Neural cell (in vitro differentiated cells): ENCODE results near the gene PHC1. TPM values are rescaled to one million over a fixed set of nuclear protein-coding genes. Genes with fewer than 3 reads are reported as not detected.

Source experiments
- H2AFZ ChIP-seq: fragments of 200-600, 300-800 bp; sonication (generic), shearing (Covaris generic); 2 replicates; pipeline ENCODE4 v1.6.0; 2014; ENCODE audit warnings: low read depth, mild to moderate bottlenecking, antibody characterized with exemption, low read length, moderate library complexity
- H3F3A ChIP-seq: fragments of 200-600 bp; shearing (Covaris generic); 2 replicates; pipeline ENCODE4 v1.6.1; 2016; ENCODE audit warnings: mild to moderate bottlenecking, moderate library complexity, mixed read lengths, antibody characterized with exemption, low read length; ENCODE audit not compliant: insufficient read depth, poor library complexity, severe bottlenecking
- H3K27ac ChIP-seq: fragments of 200-600, 300-800 bp; sonication (generic), shearing (Covaris generic); 2 replicates; pipeline ENCODE4 v1.5.1; 2014; ENCODE audit warnings: mild to moderate bottlenecking, low read length, moderate library complexity
- H3K27me3 ChIP-seq: fragments of 300-800, 200-600 bp; sonication (generic), shearing (Covaris generic); 2 replicates; pipeline ENCODE4 v1.6.0; 2014; ENCODE audit warnings: mild to moderate bottlenecking, low read depth, low read length, moderate library complexity; ENCODE audit not compliant: insufficient read depth
- H3K36me3 ChIP-seq: fragments of 300-800, 200-600 bp; sonication (generic), shearing (Covaris generic); 2 replicates; pipeline ENCODE4 v1.5.1; 2014; ENCODE audit warnings: mild to moderate bottlenecking, antibody characterized with exemption, low read length, moderate library complexity; ENCODE audit not compliant: insufficient read depth
- H3K4me2 ChIP-seq: fragments of 300-800, 200-600 bp; sonication (generic), shearing (Covaris generic); 2 replicates; pipeline ENCODE4 v1.6.0; 2014; ENCODE audit warnings: mild to moderate bottlenecking, low read length
- H3K4me3 ChIP-seq: fragments of 300-800, 200-600 bp; sonication (generic), shearing (Covaris generic); 2 replicates; pipeline ENCODE4 v1.5.1; 2014; ENCODE audit warnings: mild to moderate bottlenecking, low read length, moderate library complexity
- H3K79me2 ChIP-seq: fragments of 200-600 bp; shearing (Covaris generic); replicated peaks from 2 replicates; pipeline ENCODE4 v1.6.0; 2014; ENCODE audit warnings: mild to moderate bottlenecking, low read length, moderate library complexity; ENCODE audit not compliant: insufficient read depth
- H3K9ac ChIP-seq: fragments of 300-800, 200-600 bp; sonication (generic), shearing (Covaris generic); 2 replicates; pipeline ENCODE4 v1.6.1; 2016; ENCODE audit warnings: mild to moderate bottlenecking, low read length, mixed read lengths
- H3K9me2 ChIP-seq: fragments of 200-600 bp; shearing (Covaris generic); 2 replicates; pipeline ENCODE4 v1.6.1; 2016; ENCODE audit warnings: mild to moderate bottlenecking, low read length, mixed read lengths; ENCODE audit not compliant: insufficient read depth
- H3K9me3 ChIP-seq: fragments of 200-600, 300-800 bp; sonication (generic), shearing (Covaris generic); 2 replicates; pipeline ENCODE4 v1.6.1; 2016; ENCODE audit warnings: mild to moderate bottlenecking, mixed run types, low read length, moderate library complexity, mixed read lengths
- H4K20me1 ChIP-seq: fragments of 200-600 bp; shearing (Covaris generic); 2 replicates; pipeline ENCODE4 v1.6.1; 2016; ENCODE audit warnings: mild to moderate bottlenecking, mixed run types; ENCODE audit not compliant: insufficient read depth
- EP300 ChIP-seq: fragments of 450-650 bp; conservative IDR thresholded peaks from 2 replicates; pipeline ENCODE4 v1.6.1; 2014; ENCODE audit warnings: antibody characterized with exemption, mild to moderate bottlenecking, moderate library complexity; ENCODE audit not compliant: poor library complexity, severe bottlenecking
- EZH2 ChIP-seq: fragments of 200-600, 300-800 bp; shearing (Covaris generic), sonication (generic); IDR thresholded peaks from 2 replicates; pipeline ENCODE4 v1.6.1; 2014; ENCODE audit warnings: antibody characterized with exemption, low read length, borderline replicate concordance, mild to moderate bottlenecking; ENCODE audit not compliant: insufficient read depth, poor library complexity, severe bottlenecking
- MXI1 ChIP-seq: fragments of 450-650 bp; conservative IDR thresholded peaks from 2 replicates; pipeline ENCODE4 v1.6.1; 2014; ENCODE audit warnings: antibody characterized with exemption, mild to moderate bottlenecking; ENCODE audit not compliant: poor library complexity, severe bottlenecking
- POLR2AphosphoS5 ChIP-seq: IDR thresholded peaks from 2 replicates; pipeline ENCODE4 v1.6.1; 2012
- RAD21 ChIP-seq: fragments of 450-650 bp; conservative IDR thresholded peaks from 2 replicates; pipeline ENCODE4 v1.6.1; 2014; ENCODE audit warnings: antibody characterized with exemption, mild to moderate bottlenecking, moderate library complexity
- SMC3 ChIP-seq: fragments of 450-650 bp; conservative IDR thresholded peaks from 2 replicates; pipeline ENCODE4 v1.6.1; 2014; ENCODE audit warnings: antibody characterized with exemption, mild to moderate bottlenecking, moderate library complexity; ENCODE audit not compliant: poor library complexity
- TAF1 ChIP-seq: IDR thresholded peaks from 2 replicates; pipeline ENCODE4 v1.6.1; 2012; ENCODE audit warnings: low read depth
- polyA plus RNA-seq: library from polyadenylated mRNA; depleted of rRNA; stranded (reverse); fragments of >200 nt; gene quantifications from 2 replicates; pipeline ENCODE4 v1.2.3, GENCODE V29; 2014
- TF ChIP-seq, protein P1 (sequence below): fragments of 450-650 bp; IDR thresholded peaks from 2 replicates; pipeline ENCODE4 v1.5.1; 2014; ENCODE audit warnings: antibody characterized with exemption, mild to moderate bottlenecking, moderate library complexity; ENCODE audit not compliant: poor library complexity, severe bottlenecking
- TF ChIP-seq, protein P2 (sequence below): IDR thresholded peaks from 2 replicates; pipeline ENCODE4 v1.6.1; 2012; ENCODE audit warnings: borderline replicate concordance

PHC1 gene
- polyA plus RNA-seq, 1 donor from 2014 or later = 104 TPM

DNA sequence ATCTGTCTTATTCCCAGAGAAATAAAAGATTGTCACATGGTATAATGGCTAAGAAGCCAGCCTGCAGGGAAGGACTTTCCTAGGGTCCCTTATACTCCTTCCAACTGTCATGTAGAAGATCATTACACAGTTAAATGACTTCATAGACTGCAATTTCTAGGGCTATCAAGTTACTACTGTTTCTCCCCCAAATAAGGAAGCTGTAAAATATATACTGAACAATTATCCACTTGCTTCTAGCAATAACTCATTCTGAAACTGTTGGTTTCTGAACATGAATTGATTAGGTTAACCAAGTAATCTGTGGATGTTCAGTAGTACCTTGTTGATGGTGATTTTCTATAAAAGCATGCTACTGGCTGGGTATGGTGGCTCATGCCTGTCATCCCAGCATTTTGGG is 47.3 kb upstream of the PHC1 start:
- Histone ChIP-seq H3F3A (no peaks in the 10 kb centered on the region), H2AFZ (no peak overlapping the region), H3K9me2 (no peaks in the 10 kb centered on the region), H3K36me3 (no peaks in the 10 kb centered on the region), H3K4me3 (no peak overlapping the region), H3K4me2 (no peak overlapping the region), H3K27ac (no peak overlapping the region), H3K79me2 (no peaks in the 10 kb centered on the region), H3K27me3 (no peaks in the 10 kb centered on the region), H3K9ac (no peak overlapping the region), H3K9me3 (no peaks in the 10 kb centered on the region), H4K20me1 (no peaks in the 10 kb centered on the region)
- TF ChIP-seq POLR2AphosphoS5 = no peak
- TF ChIP-seq, protein P1, sequence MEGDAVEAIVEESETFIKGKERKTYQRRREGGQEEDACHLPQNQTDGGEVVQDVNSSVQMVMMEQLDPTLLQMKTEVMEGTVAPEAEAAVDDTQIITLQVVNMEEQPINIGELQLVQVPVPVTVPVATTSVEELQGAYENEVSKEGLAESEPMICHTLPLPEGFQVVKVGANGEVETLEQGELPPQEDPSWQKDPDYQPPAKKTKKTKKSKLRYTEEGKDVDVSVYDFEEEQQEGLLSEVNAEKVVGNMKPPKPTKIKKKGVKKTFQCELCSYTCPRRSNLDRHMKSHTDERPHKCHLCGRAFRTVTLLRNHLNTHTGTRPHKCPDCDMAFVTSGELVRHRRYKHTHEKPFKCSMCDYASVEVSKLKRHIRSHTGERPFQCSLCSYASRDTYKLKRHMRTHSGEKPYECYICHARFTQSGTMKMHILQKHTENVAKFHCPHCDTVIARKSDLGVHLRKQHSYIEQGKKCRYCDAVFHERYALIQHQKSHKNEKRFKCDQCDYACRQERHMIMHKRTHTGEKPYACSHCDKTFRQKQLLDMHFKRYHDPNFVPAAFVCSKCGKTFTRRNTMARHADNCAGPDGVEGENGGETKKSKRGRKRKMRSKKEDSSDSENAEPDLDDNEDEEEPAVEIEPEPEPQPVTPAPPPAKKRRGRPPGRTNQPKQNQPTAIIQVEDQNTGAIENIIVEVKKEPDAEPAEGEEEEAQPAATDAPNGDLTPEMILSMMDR = no peak
- TF ChIP-seq TAF1 = no peak
- TF ChIP-seq, protein P2, sequence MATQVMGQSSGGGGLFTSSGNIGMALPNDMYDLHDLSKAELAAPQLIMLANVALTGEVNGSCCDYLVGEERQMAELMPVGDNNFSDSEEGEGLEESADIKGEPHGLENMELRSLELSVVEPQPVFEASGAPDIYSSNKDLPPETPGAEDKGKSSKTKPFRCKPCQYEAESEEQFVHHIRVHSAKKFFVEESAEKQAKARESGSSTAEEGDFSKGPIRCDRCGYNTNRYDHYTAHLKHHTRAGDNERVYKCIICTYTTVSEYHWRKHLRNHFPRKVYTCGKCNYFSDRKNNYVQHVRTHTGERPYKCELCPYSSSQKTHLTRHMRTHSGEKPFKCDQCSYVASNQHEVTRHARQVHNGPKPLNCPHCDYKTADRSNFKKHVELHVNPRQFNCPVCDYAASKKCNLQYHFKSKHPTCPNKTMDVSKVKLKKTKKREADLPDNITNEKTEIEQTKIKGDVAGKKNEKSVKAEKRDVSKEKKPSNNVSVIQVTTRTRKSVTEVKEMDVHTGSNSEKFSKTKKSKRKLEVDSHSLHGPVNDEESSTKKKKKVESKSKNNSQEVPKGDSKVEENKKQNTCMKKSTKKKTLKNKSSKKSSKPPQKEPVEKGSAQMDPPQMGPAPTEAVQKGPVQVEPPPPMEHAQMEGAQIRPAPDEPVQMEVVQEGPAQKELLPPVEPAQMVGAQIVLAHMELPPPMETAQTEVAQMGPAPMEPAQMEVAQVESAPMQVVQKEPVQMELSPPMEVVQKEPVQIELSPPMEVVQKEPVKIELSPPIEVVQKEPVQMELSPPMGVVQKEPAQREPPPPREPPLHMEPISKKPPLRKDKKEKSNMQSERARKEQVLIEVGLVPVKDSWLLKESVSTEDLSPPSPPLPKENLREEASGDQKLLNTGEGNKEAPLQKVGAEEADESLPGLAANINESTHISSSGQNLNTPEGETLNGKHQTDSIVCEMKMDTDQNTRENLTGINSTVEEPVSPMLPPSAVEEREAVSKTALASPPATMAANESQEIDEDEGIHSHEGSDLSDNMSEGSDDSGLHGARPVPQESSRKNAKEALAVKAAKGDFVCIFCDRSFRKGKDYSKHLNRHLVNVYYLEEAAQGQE = no peak
- TF ChIP-seq RAD21 = no peak

DNA sequence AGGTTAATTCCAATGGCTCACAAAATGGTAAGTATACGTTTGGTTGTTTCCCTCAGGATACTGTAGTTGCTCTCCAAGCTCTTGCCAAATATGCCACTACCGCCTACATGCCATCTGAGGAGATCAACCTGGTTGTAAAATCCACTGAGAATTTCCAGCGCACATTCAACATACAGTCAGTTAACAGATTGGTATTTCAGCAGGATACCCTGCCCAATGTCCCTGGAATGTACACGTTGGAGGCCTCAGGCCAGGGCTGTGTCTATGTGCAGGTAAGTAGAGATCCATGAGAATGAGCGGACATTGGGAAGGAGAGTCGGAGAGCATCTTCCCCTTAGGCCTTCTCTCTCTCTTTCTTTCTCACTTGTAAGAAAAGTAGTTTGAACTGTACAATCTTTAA is 46.5 kb upstream of the PHC1 start:
- H4K20me1 ChIP-seq = no peaks in the 10 kb centered on the region
- no peaks in the 10 kb centered on the region for H3K36me3 ChIP-seq
- H3K79me2 ChIP-seq = no peaks in the 10 kb centered on the region
- H3K9me3 ChIP-seq = no peaks in the 10 kb centered on the region
- H3K27me3 ChIP-seq = no peaks in the 10 kb centered on the region
- H3K4me3 ChIP-seq = no peak overlapping the region
- H3K4me2 ChIP-seq = no peak overlapping the region
- no peak overlapping the region for H2AFZ ChIP-seq
- no peak for TF ChIP-seq RAD21
- no peak for TF ChIP-seq MXI1
- TF ChIP-seq TAF1 = no peak
- TF ChIP-seq, protein P1 = no peak
- TF ChIP-seq, protein P2 = no peak
- no peak for TF ChIP-seq POLR2AphosphoS5
- TF ChIP-seq SMC3 = no peak
- no peak for TF ChIP-seq EP300
- no peak for TF ChIP-seq EZH2
- H3K9ac ChIP-seq = no peak overlapping the region
- no peaks in the 10 kb centered on the region for H3F3A ChIP-seq
- no peak overlapping the region for H3K27ac ChIP-seq
- no peaks in the 10 kb centered on the region for H3K9me2 ChIP-seq
